ENCODE data around the gene ZFP64.

GRCh38 chr20:52142757-52143156 lies 48.8 kb downstream of the ZFP64 start:
- TF ChIP-seq SP1 (IDR thresholded peaks at IDR 0.05; ENCODE audit: low read depth) (no peak), EZH2 (IDR thresholded peaks at IDR 0.05) (no peak), EZH2phosphoT487 (IDR thresholded peaks at IDR 0.05; ENCODE audit: borderline replicate concordance) (no peak), POLR2A (IDR thresholded peaks at IDR 0.05; ENCODE audit: borderline replicate concordance, extremely low read depth, insufficient read depth, insufficient read length) (no peak), CTCF (IDR thresholded peaks at IDR 0.05 in 2 of 3, conservative IDR thresholded peaks at IDR 0.05 in 1 of 3; ENCODE audit: borderline replicate concordance in 1 of 3, insufficient read depth in 1 of 3, low read depth in 2 of 3, low read length in 2 of 3) (no peak), CBX3 (IDR thresholded peaks at IDR 0.05; ENCODE audit: low read depth) (no peak)

All from HCT116 (cell line).